ENCODE data around the gene ACYP2.

Gene ACYP2

GRCh38 chr2:54208364-54209240 is 93.2 kb downstream of the ACYP2 start:
- in situ Hi-C loops (cut with MboI; ENCODE audit: low sequenced_read_pairs) = no loop called here

DNA sequence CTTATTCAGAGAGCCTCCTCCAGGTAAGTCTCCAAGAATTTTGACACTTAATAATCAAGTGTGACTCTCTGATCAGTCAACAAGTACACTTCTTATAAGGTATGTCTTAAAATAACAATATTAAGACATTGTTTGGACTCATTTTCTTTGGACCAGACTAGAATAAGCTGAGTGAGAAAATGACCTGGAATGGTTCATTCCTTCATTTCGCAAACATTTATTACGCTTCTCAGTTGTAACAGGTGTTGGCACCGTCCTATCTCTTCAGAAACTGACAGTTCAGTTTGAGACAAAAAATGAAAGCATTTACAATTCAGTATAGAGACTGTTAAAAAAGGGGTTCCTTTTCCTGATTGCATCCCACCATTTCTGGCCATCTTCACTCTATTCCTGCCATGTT is 94.0 kb downstream of the ACYP2 start:
- in situ Hi-C loops (cut with MboI; ENCODE audit: low sequenced_read_pairs) = no loop called here

DNA sequence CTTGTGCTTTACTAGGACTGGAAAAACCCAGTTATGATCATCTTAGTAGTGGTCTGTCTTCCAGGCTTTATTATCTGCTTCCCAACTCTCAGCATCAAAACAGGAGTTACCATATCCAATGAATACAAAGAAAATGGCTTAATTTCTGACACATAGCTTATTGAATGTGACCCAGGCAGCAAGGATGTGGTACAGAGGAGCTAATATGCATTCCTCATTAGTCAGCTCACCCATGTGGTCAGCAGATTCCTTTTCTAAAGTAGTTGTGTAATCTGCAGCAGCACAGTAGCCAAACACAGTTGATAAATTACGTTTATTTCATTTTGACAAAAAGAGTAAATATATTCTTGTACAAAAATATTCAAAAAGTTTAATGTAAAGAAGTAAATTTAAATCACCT is 97.0 kb downstream of the ACYP2 start:
- in situ Hi-C loops (cut with MboI; ENCODE audit: low sequenced_read_pairs) = no loop called here

GRCh38 chr2:54213082-54213481 is 97.7 kb downstream of the ACYP2 start:
- in situ Hi-C loops (cut with MboI; ENCODE audit: low sequenced_read_pairs) = no loop called here

DNA sequence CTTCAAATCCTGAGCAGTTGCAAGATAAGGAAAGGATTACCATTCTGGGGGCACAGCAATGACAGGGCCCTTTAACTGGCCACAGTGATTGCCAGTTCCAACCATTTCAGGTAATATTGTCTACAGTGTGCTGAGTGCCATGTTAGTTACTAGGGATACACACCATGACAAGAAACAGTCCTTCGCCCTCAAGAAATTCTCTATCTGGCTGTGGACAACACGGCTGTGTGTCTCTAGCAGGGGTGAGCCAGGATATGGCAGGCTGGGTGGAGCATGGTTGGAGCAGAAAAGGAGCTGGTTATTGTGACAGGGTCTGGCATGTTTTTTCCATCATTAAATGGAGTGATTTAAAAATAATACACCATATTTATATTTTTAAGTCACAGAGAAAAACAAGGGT is 109.6 kb downstream of the ACYP2 start:
- in situ Hi-C loops (cut with MboI; ENCODE audit: low sequenced_read_pairs) = no loop called here

GRCh38 chr2:54226260-54226659 is 110.8 kb downstream of the ACYP2 start:
- in situ Hi-C loops (cut with MboI; ENCODE audit: low sequenced_read_pairs) = no loop called here

DNA sequence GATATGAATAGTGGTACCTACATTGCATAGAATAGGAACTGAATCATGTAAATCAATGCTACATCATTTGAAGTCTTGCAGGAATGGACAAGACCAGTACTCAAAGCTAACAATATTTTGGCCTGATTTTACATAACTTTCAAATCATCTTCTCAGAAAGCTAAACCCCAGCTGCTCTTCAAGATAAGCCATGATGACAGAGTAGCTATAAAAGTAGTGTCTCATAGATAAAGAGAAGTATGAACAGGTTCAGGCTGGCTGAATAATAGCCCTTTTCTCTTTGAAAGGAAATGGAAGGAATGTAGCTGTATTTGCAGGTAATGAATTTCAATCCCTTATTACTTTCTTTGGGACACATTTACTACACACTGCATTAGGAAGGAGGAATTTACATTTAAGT is 112.4 kb downstream of the ACYP2 start:
- in situ Hi-C loops (cut with MboI; ENCODE audit: low sequenced_read_pairs) = no loop called here

DNA sequence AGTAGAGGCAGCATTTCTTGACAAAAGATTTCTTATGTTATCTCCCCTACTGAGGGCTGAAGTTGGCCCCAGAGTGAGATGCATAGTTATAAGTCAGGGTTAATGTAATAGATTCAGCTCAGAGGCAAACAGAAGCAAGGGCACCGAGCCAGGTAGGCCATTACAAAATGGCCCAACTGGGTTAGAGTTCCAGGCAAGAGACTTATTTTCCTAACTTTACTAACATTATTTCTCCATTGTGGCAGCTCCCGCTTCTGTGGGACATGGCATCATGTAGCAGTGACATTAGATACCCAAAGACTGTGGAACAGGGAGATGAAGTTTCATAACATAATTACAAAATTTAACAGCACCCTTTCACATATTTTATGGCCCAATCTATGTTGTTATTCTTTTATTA is 113.5 kb downstream of the ACYP2 start:
- in situ Hi-C loops (cut with MboI; ENCODE audit: low sequenced_read_pairs) = no loop called here

DNA sequence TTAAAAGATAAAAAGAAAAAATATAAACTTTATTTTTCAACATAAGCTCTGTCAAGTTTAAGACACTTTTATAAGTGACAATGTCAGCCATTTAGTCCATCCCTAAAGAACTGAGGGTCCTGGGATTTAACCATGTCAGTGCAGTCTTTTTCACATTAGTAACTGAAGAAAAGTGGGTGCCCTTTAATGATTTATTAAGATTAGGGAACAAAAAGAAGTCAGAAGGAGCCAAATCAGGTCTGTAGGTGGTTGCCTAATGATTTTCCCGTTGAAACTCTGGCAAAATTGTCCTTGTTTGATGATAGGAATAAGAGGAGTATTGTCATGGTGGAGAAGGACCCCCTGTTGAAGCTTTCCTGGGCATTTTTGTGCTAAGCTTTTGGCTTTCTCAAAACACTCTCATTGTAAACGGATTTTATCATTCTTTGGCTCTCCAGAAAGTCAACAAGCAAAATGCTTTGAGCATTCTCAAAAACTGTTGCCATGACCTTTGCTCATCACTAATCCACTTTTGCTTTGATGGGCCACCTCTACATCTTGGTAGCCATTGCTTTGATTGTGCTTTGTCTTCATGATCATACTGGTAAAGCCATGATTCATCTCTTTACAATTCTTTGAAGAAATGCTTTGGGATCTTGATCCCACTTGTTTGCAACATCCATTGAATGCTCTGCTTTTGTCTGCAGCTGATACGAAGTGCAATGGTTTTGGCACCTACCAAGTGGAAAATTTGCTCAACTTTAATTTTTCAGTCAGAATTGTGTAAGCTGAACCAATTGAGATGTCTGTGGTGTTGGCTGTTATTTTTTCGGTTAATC is 118.6 kb downstream of the ACYP2 start:
- in situ Hi-C loops (cut with MboI; ENCODE audit: low sequenced_read_pairs) = no loop called here

- in situ Hi-C loops (cut with MboI; ENCODE audit: low sequenced_read_pairs) = no loop called here
Observed at GRCh38 chr2:54237428-54237827, 122.0 kb downstream of the ACYP2 start.

GRCh38 chr2:54239427-54239826 is 124.0 kb downstream of the ACYP2 start:
- in situ Hi-C loops (cut with MboI; ENCODE audit: low sequenced_read_pairs) = no loop called here

DNA sequence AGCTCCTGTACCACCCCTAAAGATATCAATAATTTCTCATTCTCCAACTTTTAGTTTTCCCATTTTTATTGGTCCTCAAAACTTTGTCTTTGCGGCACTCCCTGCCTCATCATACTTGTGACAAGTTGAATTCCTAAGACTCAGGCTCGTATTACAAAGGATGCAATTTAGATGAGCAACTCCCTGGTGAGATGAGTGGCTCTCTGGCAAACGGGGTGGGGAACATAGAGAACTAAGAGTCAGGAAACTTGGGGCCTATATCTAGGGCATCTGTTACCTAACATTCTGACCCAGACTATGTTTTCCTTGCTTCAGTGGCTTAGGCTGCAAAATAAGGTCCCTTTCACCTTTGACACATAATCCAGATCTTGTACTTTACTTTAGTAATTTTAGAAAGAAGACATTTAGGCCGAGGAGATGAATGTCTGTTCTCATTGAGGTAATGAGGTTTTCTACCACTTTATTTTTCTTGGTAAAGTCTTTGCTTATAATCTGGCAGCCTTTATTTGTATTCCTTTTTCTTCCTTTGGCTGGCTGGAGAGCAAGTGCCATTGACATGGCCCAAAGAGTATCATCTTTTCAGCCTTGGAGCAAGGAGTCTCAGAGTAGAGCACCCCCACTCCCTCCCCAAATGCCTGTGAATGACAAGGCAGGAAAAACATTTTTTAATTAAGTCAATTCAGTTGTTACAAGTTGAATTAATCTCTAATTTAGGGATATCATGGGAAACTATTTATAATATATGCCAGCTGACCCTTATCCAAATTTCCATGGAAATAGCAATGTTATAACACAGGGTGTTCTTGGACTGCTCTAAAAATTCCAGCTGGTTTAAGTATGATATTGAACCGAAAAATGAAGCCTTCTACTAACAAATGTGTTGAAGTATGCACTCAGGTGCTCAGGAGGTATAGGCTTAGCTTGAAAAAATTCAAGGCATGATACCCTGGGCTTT is 125.4 kb downstream of the ACYP2 start:
- in situ Hi-C loops (cut with MboI; ENCODE audit: low sequenced_read_pairs) = no loop called here

DNA sequence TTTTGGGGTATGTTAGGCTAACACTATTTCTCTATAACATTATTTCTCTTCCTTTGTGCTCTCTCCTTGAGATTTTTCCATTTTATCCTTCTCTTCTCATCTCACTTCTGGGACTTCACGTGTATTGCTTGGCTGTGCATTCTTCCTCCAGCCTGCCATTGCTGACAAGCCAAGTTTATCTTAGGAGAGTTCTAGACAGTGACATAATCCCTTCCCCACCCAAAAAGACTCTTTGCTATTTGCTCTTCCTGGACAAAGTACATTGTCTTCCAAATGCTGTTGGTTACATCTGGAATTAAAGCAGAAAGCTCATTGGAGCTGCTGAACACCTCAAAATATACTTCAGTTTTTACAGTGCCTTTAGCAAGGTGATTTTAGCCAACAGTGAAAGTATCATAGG is 131.7 kb downstream of the ACYP2 start:
- in situ Hi-C loops (cut with MboI; ENCODE audit: low sequenced_read_pairs) = no loop called here

- in situ Hi-C loops (cut with MboI; ENCODE audit: low sequenced_read_pairs) = no loop called here
Observed at GRCh38 chr2:54249629-54250028, 134.2 kb downstream of the ACYP2 start.

DNA sequence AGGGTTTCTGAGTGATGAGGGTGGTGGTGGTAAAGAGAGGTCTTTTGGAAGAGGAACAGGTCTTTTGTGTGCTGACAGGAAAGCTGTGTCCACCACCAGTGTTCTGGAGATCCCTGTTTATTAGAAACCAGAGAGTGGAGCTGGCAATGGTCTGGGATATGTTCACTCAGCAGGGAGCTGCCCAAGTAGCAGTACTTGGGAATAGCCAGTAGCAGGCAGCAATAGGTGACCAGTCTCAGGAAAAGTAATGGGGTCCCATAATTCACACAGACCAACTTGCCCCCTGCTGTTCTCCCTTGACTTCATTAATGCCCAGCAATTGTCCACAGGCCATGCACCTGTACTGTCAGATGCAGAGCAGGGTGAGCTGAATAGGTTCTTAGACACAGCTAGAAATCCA is 138.8 kb downstream of the ACYP2 start:
- in situ Hi-C loops (cut with MboI; ENCODE audit: low sequenced_read_pairs) = no loop called here

DNA sequence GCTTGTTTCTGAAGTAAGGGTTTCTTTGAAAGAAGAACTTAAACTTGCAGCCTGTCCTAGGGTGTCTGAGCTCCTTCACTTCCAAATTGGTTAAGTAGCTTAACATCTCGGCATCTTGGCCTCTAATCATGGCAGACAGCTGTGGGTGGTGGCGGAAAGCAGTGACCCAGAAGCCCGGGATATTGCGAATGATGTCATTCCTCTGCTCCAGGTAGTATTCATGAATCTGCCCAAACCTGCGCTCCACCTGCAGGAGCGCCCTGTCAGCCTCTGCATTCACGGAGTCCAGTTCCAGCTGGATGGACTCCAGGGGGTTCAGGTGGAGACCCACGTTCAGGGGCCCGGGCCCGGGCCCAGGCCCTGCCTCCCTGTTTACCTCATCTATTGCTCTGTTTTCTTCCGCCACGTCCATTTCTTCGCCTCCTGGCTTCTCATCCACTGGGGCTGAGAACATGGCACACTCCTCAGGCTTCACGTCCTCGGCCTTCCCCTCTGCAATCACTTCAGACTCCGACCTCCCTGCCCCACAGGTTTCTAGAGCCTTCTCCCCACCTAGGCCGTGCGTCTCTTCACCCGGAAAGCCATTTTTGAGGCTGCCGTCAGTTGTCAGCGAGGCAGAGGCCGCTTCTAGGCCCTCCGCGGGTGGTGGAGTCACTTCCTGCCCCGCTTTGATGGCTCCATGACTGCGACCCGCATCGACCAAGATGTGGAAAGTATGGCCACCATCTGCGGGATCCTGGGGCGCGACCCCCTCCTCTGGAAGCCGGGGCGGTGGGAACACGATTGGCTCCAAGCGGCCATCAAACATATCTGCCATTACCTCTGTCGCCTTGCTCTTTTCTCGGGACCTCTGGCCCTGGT is 140.0 kb downstream of the ACYP2 start:
- in situ Hi-C loops (cut with MboI; ENCODE audit: low sequenced_read_pairs) = no loop called here

DNA sequence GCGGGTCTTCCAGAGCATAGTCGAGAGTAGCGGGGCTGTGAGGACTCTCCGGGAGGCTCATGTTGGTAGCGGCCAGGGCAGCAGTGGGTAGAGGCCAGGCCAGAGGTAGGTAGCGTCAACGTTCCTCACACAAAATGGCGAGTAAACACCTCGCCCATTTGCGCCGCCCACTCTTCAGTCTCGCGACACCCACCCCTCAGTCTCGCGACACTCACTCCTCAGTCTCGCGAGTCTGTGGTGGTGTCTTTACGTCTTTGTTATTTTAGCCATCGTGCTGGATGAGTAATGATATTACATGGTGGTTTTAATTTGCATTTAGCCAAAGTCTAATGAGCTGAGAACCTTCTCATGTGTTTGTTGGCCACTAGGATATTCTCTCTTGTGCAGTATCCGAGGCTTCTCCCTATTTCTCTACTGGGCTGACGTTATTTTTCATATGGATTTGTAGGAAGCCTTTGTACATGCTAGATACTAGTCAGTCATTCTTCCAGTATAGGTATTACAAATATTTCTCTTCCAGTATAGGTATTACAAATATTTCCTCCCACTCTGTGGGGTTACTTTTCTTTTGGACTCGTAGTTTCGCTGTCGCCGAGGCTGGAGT is 140.8 kb downstream of the ACYP2 start, which contains the start of gene TSPYL6:
TSS of gene TSPYL6 (minus strand) at position 139 of the 604 bp plus-strand sequence. CDS start at position 61, 78 bp downstream.
- in situ Hi-C loops (cut with MboI; ENCODE audit: low sequenced_read_pairs) = no loop called here

GRCh38 chr2:54258166-54258565 is 142.8 kb downstream of the ACYP2 start:
- in situ Hi-C loops (cut with MboI; ENCODE audit: low sequenced_read_pairs) = no loop called here

- in situ Hi-C loops (cut with MboI; ENCODE audit: low sequenced_read_pairs) = no loop called here
Observed at GRCh38 chr2:54259413-54260240, 144.2 kb downstream of the ACYP2 start.

Data from HL-60/S4 treated with phorbol 12-myristate 13-acetate at 8.2 ng/mL for 4 days and 3 days (cell line).